Activated CD4-positive, alpha-beta T cell treated with anti-CD3 and anti-CD28 coated beads for 36 hours (primary cell): ENCODE results near the gene RASGRF2. TPM values are rescaled to one million over a fixed set of nuclear protein-coding genes. Genes with fewer than 3 reads are reported as not detected.
A peak's percentile ranks its signal among the peaks of the same experiment; 100 is the strongest.
"Not testable (repeated sequence)": the region's sequence is repeated elsewhere in the genome, so short reads cannot be mapped to it uniquely, and the experiment has no call there.

ENCODE experiments used
- ATAC-seq: fragments of 200-7000 bp; cut with Tn5 transposase; one replicate; pipeline ENCODE4 v1.10.0; 2021; ENCODE audit warnings: mild to moderate bottlenecking, moderate library complexity
- CTCF ChIA-PET: fragments of 350-600 bp; sonication (Branson Sonifier 250); formaldehyde crosslinking; loops from one replicate; lab custom pipeline; 2021; ENCODE audit warnings: antibody characterized with exemption; lab: Charles Lee
- POLR2A ChIA-PET: fragments of 350-600 bp; sonication (Branson Sonifier 250); formaldehyde crosslinking; loops from one replicate; lab custom pipeline; 2021; ENCODE audit warnings: antibody characterized with exemption, inconsistent platforms; lab: Charles Lee
- DNase-seq: peaks from one replicate; pipeline ENCODE4 v3.0.0-alpha.2; 2020
- H3K27ac Mint-ChIP-seq: one replicate; pipeline ENCODE4 v1.8.0; 2021; ENCODE audit warnings: mixed read lengths
- H3K27me3 Mint-ChIP-seq: one replicate; pipeline ENCODE4 v1.8.0; 2021; ENCODE audit warnings: mixed read lengths
- H3K36me3 Mint-ChIP-seq: one replicate; pipeline ENCODE4 v1.8.0; 2021; ENCODE audit warnings: low read depth, mixed read lengths
- H3K4me1 Mint-ChIP-seq: one replicate; pipeline ENCODE4 v1.8.0; 2021; ENCODE audit warnings: mixed read lengths
- H3K4me3 Mint-ChIP-seq: one replicate; pipeline ENCODE4 v1.8.0; 2021; ENCODE audit warnings: mild to moderate bottlenecking, moderate library complexity, mixed read lengths
- H3K9me3 Mint-ChIP-seq: one replicate; pipeline ENCODE4 v1.8.0; 2021; ENCODE audit warnings: low read depth, mixed read lengths
- intact Hi-C, 2 experiments: fragments of 100-400 bp; cut with DNase I in 1 of 2; cut with micrococcal nuclease in 1 of 2; formaldehyde crosslinking; loops; one replicate each; pipeline versions ENCODE4 v1.14.2 to v1.15.1; 2022 to 2024; cut with DNase I, micrococcal nuclease
- total RNA-seq, 2 experiments: library from RNA; stranded (reverse); gene quantifications; one replicate each; pipeline ENCODE4 v1.2.3, GENCODE V29; 2021

Gene RASGRF2
- total RNA-seq, 2 experiments from 2014 or later: 8.2 to 14.2 TPM

DNA sequence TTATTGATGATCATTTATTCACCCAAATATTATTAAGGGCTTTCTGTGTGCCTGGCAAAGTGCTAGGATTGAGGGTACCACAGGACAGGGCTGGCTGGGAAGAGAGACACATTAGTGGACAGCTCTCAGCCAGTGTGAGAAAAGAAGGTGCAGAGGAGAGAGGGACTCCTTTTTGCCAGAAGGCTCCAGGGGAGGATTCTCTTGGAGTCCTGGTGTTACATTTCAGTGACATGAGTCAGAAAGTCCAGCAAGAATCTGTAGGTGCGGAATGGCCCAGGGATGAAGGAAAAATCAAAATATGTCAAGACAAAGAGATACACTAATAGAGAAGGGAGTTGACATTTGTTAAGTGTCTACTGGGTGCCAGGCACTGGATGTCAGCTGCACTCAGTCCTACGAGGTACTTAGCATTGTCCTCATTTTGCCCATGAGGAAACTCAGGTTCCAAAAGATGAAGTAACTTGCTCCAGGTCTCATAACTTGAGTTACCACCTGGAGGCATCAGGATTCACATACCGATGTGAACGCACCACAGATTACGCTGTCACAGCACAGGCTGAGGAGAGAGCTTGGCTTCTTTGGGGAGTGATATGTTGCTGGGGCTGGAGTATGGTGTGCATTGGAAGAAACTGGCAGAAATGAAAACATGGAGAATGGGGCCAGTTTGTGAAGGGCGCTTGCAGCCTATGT, 60.5 kb downstream of the RASGRF2 start:
- CTCF ChIA-PET: no interaction called here
- Mint-ChIP-seq H3K36me3 (no peaks in the 10 kb centered on the region), H3K27ac (no peak overlapping the region), H3K27me3 (no peaks in the 10 kb centered on the region), H3K9me3 (no peaks in the 10 kb centered on the region), H3K4me3 (no peak overlapping the region), H3K4me1 (peaks cover 90% of the 10 kb centered on the region)
- POLR2A ChIA-PET: no interaction called here
- DNase-seq: no peak
- ATAC-seq: no peak
- intact Hi-C loops: no loop called here

DNA sequence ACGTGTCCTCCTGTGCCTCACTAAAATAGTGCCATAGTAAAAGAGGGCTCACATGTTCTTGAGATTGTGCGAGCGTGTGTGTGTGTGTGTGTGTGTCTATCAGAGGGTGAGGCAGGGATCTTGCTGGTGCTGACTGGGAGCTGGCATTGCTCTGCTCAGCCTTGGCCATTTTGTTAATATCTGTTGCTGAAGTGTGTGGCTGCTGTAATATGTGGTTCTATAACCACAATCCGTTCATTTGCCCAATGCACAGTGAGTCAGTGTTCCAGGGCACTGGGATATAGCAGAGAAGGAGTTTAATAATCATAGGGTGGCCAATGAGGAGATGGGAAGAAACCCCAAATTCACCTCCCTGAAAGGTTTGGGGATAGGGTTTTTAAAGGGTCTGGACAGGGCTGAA, 61.3 kb downstream of the RASGRF2 start:
- no peaks in the 10 kb centered on the region for H3K27me3 Mint-ChIP-seq
- ChIA-PET POLR2A (no interaction called here), CTCF (no interaction called here)
- intact Hi-C loops: no loop called here
- ATAC-seq (no peak), DNase-seq (no peak)
- no peak overlapping the region for H3K4me3 Mint-ChIP-seq
- H3K27ac Mint-ChIP-seq: no peak overlapping the region
- no peaks in the 10 kb centered on the region for H3K36me3 Mint-ChIP-seq
- peaks cover 86% of the 10 kb centered on the region for H3K4me1 Mint-ChIP-seq
- no peaks in the 10 kb centered on the region for H3K9me3 Mint-ChIP-seq

DNA sequence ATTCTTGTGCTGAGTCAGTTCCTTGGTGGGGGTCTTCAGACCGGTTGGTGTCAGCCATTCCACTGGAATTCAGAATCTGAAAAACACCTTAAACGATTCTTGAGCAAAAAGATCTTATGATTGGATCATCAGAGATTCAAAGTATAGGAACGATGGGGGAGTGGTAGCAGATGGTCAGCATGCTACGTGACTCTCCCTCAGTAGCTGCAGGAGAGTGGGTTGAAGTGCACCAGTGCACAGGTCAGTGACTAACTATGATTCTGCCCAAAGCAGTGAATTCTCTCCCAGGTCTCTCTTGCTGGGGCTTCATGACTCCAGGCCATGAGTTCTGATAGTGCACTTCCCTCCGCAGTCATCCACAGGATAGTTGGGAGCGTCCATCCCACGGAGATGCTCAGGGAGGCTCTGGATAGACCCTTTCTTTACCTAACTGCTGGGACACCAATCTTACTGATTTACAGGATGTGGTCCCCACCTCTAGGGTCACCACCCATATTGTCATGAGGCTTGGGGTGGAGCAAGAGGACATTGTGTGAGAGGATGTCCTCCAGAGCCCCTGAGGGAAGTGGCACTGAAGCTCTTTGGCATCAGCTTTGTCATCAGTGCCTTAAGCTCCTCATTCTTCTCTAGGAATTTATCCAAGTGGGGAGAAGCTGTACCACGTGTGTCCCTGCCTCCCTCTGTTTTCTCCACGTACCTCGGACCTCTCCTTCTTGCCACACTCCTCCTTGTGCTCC, 62.0 kb downstream of the RASGRF2 start:
- peaks cover 83% of the 10 kb centered on the region for H3K4me1 Mint-ChIP-seq

DNA sequence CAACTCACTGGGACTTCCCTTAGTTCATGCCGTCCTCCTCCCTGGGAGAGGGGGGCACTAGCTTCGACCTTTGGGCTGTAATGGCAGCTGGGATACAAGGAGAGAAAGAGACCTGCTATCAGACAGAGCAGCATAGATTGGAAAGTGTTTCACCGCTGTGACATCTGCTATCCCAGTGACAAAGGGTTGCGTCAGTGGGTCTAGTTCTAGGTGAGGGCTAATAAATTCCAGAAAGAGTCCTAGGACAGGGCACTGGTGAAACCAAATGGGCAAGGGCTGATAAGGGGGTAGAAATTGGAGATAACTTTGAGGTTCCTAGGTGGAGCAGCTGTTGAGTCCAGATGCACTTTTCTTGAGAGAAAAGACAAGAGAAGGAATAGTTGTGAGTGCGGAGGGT, 62.5 kb downstream of the RASGRF2 start:
- Mint-ChIP-seq H3K27ac (no peak overlapping the region), H3K27me3 (no peaks in the 10 kb centered on the region), H3K4me3 (no peak overlapping the region), H3K9me3 (no peaks in the 10 kb centered on the region), H3K4me1 (peaks cover 82% of the 10 kb centered on the region), H3K36me3 (no peaks in the 10 kb centered on the region)
- DNase-seq: no peak
- ChIA-PET CTCF (no interaction called here), POLR2A (no interaction called here)
- intact Hi-C loops: no loop called here
- no peak for ATAC-seq

More for the DNA sequence above, 62.0 kb downstream of the RASGRF2 start:
- Mint-ChIP-seq H3K27ac (no peak overlapping the region), H3K27me3 (no peaks in the 10 kb centered on the region), H3K36me3 (no peaks in the 10 kb centered on the region), H3K9me3 (no peaks in the 10 kb centered on the region), H3K4me3 (no peak overlapping the region)
- DNase-seq (no peak), ATAC-seq (no peak)
- CTCF ChIA-PET: no interaction called here
- POLR2A ChIA-PET: no interaction called here
- intact Hi-C loops: no loop called here

DNA sequence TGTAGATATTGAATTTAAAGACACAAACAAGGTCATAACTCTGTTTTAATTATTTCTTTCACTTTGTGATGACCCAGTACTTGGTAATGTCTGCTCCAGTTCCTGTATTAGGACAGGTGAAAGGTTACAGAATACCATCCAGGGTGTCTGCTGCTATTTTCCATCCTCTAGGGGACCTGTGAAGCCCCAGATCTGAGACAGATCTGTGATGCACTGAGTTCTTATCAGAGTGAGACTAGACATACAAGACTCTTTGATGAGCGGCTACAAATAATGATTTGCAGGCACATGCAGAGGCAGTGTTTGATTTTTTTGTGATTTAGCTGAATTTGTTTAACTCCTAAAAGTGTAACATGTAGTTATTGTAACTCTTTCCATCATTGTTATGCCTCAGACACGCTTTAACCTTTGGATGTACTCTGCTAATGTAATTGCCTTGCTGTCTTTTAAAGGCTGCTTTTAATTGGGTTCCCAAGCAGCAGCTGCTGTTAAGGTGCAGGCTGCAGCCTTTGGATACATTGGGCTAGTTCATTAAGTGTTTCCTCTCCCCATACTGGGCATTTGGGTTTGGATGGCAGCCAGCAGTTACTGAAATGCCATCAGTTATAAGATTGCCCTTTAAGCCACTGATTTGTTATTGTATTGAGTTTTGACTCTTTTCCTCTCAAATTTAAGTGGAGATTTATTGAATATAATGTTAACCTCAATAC, 63.3 kb downstream of the RASGRF2 start:
- no peak for ATAC-seq
- intact Hi-C loops: no loop called here
- no peak for DNase-seq
- POLR2A ChIA-PET: interaction anchor here (0.6 kb wide), 1 partner anchor 14 kb away, joined by 6 read pairs; no protein-coding TSS in a partner anchor
- CTCF ChIA-PET: interaction anchor here (0.6 to 0.8 kb wide), 2 partner anchors 20 to 72 kb away, joined by 3 read pairs; no protein-coding TSS in a partner anchor
- no peaks in the 10 kb centered on the region for H3K9me3 Mint-ChIP-seq
- H3K36me3 Mint-ChIP-seq: peaks cover 3% of the 10 kb centered on the region
- H3K4me3 Mint-ChIP-seq: no peak overlapping the region
- H3K4me1 Mint-ChIP-seq: peaks cover 77% of the 10 kb centered on the region
- H3K27ac Mint-ChIP-seq: peak overlapping the region; percentile 20
- no peaks in the 10 kb centered on the region for H3K27me3 Mint-ChIP-seq

DNA sequence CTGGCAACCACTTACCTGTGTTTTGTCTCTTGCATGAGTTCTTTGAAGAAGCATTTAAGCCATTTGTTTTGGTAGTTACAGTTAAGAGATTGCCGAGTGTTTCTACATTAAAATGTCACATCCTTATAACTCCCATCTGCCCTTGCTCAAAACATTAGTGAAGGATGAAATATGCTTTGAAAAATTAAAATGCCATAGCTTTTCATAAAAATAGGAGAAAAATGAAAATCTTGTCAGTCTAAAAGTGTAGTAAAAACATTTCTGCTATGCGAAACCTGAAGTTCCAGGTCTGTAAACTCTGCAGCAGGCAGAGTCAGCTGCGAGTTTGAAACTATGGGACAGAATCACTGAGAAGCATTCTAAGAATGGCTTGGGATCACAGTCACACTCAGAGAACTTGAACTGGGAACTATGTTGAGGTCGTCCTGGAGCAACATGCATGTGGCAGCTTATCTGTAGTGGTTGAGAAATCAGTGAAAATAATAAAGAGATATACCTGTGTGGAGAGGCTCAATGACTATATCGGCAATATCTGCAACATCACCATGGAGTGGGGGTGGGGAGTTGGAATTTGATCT, 67.4 kb downstream of the RASGRF2 start:
- Mint-ChIP-seq H3K36me3 (peaks cover 5% of the 10 kb centered on the region), H3K27me3 (no peaks in the 10 kb centered on the region), H3K9me3 (peaks cover 2% of the 10 kb centered on the region), H3K27ac (no peak overlapping the region), H3K4me1 (peaks cover 43% of the 10 kb centered on the region), H3K4me3 (no peak overlapping the region)
- DNase-seq: no peak
- no peak for ATAC-seq
- ChIA-PET POLR2A (no interaction called here), CTCF (no interaction called here)
- intact Hi-C loops: no loop called here

DNA sequence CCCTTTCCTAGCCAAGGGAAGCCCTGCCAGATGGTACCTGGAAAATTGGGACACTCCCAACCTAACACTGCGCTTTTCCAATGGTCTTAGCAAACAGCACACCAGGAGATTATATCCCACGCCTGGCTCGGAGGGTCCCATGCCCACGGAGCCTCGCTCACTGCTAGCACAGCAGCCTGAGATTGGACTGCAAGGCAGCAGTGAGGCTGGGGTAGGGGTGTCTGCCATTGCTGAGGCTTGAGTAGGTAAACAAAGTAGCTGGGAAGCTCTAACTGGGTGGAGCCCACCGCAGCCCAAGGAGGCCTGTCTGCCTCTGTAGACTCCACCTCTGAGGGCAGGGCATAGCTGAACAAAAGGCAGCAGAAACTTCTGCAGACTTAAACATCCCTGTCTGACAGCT, 68.7 kb downstream of the RASGRF2 start:
- peaks cover 30% of the 10 kb centered on the region for H3K4me1 Mint-ChIP-seq
- intact Hi-C loops, ATAC-seq, DNase-seq, POLR2A ChIA-PET, H3K36me3 Mint-ChIP-seq, H3K9me3 Mint-ChIP-seq, H3K27ac Mint-ChIP-seq, H3K27me3 Mint-ChIP-seq, H3K4me3 Mint-ChIP-seq: not testable (repeated sequence)
- CTCF ChIA-PET: interaction anchor here (1.3 kb wide), 1 partner anchor 95 kb away, joined by 3 read pairs; no protein-coding TSS in a partner anchor

DNA sequence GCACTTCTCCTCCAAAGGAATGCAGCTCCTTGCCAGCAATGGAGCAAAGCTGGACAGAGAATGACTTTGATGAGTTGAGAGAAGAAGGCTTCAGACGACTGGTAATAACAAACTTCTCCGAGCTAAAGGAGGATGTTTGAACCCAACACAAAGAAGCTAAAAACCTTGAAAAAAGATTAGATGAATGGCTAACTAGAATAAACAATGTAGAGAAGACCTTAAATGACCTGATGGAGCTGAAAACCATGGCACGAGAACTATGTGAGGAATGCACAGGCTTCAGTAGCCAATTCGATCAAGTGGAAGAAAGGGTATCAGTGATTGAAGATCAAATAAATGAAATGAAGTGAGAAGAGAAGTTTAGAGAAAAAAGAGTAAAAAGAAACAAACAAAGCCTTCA, 69.6 kb downstream of the RASGRF2 start:
- H3K4me3 Mint-ChIP-seq, H3K27ac Mint-ChIP-seq, H3K9me3 Mint-ChIP-seq, DNase-seq, H3K27me3 Mint-ChIP-seq, POLR2A ChIA-PET, H3K36me3 Mint-ChIP-seq, intact Hi-C loops, ATAC-seq: not testable (repeated sequence)
- peaks cover 25% of the 10 kb centered on the region for H3K4me1 Mint-ChIP-seq
- CTCF ChIA-PET: interaction anchor here (1.3 kb wide), 1 partner anchor 94 kb away, joined by 3 read pairs; no protein-coding TSS in a partner anchor

DNA sequence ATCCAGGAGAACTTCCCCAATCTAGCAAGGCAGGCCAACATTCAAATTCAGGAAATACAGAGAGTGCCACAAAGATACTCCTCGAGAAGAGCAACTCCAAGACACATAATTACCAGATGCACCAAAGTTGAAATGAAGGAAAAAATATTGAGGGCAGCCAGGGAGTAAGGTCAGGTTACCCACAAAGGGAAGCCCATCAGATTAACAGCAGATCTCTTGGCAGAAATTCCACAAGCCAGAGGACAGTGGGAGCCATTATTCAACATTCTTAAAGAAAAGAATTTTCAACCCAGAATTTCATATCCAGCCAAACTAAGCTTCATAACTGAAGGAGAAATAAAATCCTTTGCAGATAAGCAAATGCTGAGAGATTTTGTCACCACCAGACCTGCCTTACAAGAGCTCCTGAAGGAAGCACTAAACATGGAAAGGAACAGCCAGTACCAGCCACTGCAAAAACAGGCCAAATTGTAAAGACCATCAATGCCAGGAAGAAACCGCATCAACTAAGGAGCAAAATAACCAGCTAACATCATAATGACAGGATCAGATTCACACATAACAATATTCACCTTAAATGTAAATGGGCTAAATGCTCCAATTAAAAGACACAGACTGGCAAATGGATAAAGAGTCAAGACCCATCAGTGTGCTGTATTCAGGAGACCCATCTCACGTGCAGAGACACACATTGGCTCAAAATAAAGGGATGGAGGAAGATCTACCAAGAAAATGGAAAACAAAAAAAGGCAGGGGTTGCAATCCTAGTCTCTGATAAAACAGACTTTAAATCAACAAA, 70.3 kb downstream of the RASGRF2 start:
- not testable (repeated sequence) for H3K27ac Mint-ChIP-seq, ATAC-seq

DNA sequence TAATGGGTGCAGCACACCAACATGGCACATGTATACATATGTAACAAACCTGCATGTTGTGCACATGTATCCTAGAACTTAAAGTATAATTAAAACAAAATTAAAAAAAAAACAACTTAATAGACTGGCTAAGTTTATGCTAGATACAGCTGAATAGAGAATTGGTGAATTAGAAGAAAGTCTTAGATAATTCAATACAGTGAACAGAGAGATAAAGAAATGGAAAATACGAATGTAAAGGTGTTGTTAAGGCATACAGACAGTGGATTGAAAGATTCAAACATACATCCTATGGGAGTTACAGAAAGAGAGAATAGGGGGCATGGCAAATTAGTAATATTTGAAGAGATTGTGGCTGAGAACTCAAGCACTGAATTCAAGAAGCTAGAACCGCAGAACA, 75.4 kb downstream of the RASGRF2 start:
- CTCF ChIA-PET: interaction anchor here (0.6 to 0.7 kb wide), 2 partner anchors 75 to 85 kb away, joined by 3 read pairs; no protein-coding TSS in a partner anchor
- Mint-ChIP-seq H3K36me3 (peaks cover 4% of the 10 kb centered on the region), H3K4me3 (no peak overlapping the region), H3K4me1 (peaks cover 2% of the 10 kb centered on the region), H3K27ac (no peak overlapping the region), H3K27me3 (no peaks in the 10 kb centered on the region), H3K9me3 (peaks cover 12% of the 10 kb centered on the region)
- no peak for DNase-seq
- POLR2A ChIA-PET: interaction anchor here (0.6 kb wide), 1 partner anchor 19 kb away, joined by 5 read pairs; no protein-coding TSS in a partner anchor
- ATAC-seq: no peak
- intact Hi-C loops: no loop called here

More for the DNA sequence above, 70.3 kb downstream of the RASGRF2 start:
- POLR2A ChIA-PET, H3K4me3 Mint-ChIP-seq, DNase-seq, H3K9me3 Mint-ChIP-seq, intact Hi-C loops, CTCF ChIA-PET, H3K27me3 Mint-ChIP-seq, H3K36me3 Mint-ChIP-seq: not testable (repeated sequence)
- peaks cover 19% of the 10 kb centered on the region for H3K4me1 Mint-ChIP-seq
